Astrocyte of the hippocampus (primary cell): Measurements from ENCODE around the gene LHX5.

Experiments
- DNase-seq: peaks from one replicate; pipeline ENCODE4 v3.0.0; 2011; ENCODE audit warnings: low read depth, low spot score

The LHX5 gene

DNA sequence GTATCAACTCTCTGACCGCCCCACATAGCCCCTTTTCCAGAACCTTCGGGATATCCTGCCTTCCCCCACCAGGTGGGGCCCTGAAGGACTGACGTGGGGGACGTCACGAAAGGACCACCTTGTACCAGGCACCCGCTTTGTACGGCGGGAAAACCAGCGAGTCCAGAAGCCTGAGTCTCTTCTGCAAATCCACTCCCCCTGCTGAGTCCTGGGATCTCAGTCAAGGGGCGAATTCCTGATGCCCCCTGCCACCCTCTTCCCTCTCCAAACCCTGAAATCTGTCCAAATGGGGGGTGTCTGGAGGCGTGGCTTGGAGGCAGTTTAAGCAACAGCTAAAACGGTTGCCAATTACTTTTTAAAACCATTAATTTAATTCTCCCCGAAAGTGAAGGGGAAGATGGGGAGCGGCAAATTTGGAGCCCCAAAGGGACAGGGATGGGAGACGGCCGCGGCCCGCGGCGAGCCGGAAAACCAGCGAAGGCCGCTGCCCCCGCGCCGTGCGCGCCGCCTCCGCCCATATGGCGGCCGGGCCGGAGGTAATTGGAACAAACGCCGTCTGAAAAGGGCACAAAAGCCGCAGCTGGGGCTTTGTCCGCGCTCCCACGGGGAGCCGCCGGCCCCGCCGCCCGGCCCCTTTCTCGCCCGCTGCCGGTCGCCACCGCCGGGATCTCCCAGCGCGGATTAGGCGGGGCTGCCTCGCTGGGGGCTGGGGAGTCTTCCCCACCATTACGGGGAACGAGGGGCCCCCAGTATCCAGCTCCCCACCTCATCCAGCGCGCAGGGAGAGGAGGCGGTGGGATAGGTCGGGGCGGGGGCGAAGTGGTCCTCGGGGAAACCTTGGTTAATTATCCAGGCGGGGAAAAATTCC, 6.6 kb downstream of the LHX5 start:
- no peak for DNase-seq

DNA sequence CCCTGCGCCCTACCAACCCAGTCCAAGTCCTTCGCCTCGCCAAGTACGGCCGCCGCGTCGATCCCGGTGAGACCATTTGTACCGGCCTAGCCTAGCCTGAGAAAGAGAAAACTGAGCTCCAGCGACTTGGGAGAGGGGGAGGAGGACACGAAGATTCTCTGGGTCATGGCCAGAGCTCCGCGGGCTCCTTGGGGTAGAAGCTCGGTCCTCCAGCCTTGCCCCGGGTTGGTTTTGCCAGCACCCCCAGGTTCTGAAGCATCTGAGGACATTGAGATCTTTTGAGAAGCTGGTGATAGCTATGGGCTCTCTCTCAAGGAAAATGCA, 7.3 kb downstream of the LHX5 start:
- DNase-seq: no peak

DNA sequence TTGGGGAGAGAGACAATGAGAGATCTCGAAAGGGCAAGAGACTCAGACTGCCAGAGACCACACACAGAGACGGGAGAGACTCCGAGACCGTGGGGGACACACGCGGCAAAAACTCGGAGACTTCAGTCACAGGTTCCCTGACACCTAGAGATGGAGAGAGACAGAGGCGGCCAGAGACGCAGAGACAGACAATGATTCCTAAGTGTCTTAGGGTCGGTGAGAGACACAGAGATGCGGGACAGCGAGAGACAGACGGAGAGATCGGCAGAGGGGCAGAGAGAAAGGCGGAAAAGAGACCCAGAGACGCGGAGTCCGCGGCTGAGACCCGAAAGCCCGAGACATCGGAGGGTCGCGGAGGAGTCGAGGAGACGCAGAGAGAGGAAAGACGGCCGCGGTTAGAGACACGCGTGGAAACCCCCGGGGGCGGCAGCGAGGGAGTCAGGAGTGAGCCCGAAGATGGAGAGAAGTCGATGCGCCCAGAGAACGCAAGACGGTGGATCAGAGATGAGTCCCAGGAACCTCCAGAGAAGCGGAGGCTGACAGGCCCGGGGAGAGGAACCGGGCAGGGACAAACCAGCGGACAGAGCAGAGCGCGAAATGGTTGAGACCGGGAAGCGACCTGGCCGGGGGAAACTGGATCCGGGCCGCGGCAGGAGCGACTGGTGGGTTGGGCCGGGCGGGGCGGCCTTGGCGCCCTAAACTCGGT, 7.8 kb downstream of the LHX5 start:
- no peak for DNase-seq

DNA sequence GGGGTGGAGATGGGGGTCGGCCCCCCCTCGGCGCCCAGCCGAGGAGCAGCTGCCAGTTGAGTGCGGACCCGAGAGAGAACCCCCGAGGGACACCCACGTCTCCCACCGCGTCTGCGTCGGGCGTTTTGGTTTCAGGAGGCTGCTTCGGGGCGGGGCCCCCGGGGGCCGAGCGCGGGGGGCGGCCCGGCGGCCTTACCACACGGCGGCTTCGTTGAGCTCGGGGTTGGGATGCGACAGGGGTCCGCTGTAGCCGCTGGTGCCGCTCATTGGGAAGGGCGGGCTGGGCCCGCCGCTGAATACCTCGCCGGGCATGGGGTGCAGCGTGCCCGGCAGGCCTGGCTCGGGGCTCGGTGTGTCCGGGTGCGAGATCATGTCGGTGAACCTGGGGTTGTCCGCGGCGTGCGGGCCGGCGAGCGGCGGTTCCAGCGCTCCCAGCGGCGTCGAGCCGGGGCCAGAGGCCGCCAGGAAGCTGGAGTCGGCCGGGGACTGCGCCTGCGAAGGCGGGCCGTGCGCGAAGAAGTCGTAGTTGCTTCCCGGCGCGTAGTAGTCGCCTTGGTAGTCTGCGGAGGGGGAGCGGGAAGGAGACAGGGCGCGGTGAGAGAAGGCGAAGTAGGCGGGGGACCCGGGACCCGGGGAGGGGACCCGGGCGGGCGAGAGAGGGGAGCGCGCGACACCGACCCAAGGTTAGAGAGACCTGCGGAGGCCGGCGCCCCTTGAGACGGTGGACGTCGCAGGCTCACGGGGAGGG, 8.5 kb downstream of the LHX5 start:
- no peak for DNase-seq

DNA sequence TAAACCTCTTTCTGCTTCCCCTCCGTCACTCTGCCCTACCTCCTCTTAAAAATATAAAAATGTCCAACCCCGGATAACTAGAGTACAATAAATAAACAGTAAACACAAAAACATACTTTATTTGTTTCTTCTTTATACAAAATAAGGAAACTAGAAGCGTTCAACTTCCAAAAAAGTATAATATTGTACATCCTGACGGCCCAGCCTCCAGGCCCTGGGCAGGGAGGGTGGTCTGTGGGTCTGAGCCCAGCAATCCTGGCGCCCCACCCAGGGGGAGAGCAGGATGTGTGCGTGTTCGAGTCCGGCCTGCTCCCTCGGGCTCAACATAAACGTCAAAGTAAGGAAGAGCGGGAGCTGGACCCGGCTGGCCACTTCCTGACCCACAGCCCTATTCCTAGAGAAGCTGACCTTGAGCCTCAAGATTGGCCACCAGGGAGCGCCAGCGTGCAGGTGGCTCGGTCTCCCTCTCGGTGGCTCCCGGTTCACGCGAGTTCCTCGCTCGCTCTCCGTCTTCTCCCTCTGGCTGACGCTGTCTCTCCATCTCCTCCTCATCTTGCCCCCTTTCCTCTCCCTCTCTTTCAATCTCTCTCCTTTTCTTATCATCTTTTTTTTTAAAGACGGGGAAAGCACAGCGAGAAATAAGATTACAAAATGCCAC, 9.4 kb downstream of the LHX5 start:
- DNase-seq: peak; percentile 89

DNA sequence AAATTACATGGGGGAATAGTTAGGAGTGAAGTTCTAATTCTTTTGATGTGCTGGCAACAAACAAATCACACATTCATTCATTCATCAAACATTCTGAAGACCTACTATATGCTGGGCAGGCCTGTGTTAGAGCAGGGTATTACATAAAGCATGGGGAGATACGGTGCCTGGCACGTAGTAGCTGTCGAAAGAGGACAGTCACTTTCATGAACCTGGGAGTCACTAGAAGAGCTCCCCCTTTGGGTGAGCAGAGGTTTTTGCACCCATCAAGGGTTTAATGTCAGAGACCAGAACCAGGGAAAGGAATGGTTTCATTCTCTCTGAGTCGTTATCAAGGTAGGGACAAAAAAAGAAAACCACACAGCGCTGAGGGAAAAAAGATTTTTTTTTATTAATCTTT, 10.0 kb downstream of the LHX5 start:
- no peak for DNase-seq

DNA sequence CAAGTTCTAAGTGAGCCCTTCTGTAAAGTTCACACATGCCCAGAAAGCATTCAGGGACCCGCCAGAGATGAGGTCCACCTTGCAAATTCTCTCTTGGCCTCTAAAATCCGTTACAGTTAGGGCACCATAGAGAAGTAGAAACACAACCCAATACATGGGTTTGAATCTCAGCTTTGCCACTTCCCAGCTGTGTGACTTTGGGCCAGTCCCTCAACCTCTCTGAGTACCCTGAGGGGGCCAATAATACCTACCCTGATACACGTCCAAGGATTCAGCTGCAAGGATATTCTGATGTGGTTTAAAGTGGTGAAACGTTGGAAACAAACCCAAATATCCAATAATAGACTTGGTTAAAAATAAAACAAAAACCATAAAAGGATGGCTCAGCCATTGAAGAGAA, 11.7 kb downstream of the LHX5 start:
- DNase-seq: no peak

DNA sequence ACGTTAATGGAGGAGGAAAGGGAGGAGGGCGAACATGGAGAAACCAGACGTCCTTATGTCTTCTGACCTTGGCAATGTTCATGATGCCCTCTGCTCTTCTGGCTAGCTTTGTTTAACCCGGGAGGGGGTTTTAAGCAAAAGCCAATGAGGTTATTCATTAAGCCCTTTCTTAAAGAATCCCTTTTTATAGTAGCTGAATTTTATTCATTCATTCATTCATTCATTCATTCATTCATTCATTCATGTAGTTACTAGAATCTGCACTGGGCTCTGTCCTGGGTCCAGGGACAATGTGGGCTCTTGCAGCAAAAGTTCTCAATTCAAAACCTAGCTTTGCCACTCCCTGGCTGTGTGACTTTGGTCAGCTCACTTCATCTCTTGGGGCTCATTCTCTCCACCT, 14.0 kb downstream of the LHX5 start:
- no peak for DNase-seq

DNA sequence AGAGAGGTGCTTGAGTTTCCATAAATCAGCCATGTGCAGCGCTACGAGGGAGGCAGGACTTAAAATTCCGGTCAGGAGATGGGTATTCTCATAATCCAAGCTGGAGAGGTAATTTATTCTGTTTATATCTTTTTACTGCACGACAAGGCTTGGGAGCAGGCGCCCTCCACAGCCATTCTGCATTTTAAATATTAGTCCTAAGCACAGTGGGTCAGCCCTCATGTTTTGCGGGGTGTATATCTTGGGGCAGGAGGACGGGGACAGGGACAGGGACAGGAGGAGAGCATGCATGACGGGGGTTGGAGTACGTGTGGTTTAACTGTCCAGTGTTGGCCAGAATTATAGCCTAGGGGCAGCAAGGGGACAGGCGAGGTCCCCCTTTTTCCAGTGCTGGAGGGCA, 14.5 kb downstream of the LHX5 start:
- DNase-seq: no peak

DNA sequence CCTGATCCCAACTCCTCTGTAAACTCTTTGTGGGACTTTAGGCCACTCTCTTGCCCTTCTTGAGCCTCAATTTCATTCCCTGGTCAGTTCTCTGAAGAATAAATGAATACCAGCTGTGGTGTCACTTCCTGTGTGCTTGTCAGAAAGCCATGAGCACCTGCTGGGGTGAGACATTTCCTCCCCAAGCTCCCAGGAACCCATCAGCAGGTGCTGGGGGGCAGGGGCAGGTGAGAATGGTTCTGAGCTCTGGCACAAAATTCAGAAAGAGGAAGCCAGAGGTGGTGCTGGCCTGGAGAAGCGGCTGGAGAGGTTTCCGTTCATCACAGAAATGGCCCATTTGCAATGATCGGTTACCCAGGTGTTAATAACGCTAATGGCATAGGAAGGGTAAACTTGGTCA, 14.9 kb downstream of the LHX5 start:
- DNase-seq: no peak

DNA sequence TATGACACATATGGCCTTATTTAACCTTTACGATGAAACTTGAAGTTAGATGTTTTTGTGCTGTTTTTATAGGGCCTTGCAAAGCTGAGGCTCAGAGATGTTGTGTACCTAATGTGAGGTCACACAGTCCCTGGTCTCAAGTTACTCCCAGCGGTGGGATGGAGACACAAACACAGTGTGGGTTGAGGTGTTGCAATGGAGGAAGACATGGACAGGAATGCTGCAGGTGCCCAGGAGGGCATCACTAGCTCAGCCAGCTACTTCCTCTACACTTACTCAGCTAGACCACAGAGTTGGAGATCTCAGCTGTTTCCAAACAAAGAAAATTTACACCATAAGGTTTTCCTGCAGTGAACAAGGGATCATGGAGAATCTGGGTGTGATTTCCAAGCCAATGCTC, 15.5 kb downstream of the LHX5 start:
- DNase-seq: no peak

DNA sequence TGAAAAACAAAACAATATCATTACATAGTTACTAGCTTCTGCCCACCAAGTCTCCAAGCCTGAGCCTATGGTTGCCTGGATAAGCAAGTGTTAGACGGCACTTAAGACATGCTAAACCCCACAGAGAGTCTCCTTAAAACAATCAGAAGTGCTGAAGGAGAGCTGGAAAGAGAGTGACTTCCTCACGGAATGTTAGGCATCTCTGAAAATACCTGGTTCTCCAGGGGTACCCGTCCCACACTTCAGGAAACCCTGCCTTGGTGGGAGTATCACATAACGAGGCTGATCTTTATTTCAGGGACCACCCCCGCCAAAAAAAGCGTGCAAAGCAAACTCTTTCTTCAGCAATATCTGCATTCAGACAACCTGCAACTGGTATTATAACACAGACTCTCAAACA, 18.3 kb downstream of the LHX5 start:
- no peak for DNase-seq

DNA sequence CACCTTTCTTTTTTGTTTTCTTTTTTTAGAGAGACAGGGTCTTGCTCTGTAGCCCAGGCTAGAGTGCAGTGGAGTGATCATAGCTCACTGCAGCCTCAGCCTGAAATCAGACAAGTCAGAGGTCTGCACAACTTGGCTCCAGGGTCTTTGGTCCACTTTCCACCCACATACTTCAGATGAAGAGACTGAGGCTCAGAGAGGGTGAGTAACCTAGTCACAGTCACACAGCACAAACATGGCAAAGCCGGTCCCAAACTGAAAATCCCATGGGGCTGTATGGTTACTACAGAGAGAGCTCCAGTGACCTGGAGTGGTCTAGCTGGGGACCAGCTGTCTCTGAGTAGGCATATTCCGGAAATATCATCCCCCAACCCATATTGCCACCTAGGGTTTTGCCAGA, 19.2 kb downstream of the LHX5 start:
- DNase-seq: no peak

DNA sequence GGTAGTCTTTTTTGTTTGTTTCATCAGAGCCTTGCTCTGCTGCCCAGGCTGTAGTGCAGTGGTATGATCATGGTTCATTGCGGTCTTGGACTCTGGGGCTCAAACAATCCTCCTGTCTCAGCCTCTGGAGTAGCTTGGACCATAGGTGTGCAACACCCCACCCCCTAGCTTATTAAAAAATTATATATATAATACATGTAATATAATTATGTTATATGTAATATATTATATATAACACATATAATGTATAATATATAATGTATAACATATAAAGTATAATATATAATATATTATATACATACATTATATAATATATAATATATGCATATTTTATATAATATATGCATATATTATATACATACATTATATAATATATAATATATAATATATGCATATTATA, 21.8 kb downstream of the LHX5 start:
- no peak for DNase-seq

DNA sequence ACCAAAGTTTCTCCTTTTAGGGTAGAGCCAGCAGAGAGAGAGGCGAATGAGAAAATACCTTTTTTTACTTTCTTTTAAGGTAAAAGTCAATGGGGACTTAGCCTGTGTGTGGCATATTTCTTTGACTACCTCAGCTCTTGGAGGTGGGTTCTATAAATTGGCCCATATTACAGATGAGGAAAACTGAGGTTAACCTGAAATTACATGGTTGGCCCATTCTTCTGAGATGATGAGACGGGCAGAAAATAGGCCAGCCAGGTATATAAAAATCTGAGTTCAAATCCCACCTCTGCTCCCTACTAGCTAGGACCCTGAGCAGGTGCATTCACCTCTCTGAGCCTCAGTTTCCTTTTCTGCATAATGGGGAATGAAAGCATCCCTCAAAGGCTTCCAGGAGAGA, 22.4 kb downstream of the LHX5 start:
- DNase-seq: no peak

DNA sequence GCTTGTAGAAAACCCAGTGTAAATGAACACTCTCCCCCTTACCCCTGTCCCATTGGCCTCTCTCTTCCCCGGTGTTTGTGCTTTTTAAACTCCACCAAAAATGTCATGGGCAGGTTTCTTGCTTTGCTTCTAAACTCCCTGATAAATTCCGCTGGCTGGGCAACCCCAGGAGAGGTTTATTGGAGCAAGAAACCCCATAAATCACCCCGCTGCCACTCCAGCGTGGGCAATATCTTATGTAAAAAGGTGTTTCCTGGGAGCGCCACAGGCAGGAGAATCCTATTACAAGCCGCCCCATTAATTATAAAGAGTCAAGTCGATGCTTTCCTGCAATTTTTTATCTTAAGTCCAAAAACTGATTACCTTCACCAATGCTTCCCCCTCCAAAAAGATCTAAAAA, 22.8 kb downstream of the LHX5 start:
- no peak for DNase-seq

DNA sequence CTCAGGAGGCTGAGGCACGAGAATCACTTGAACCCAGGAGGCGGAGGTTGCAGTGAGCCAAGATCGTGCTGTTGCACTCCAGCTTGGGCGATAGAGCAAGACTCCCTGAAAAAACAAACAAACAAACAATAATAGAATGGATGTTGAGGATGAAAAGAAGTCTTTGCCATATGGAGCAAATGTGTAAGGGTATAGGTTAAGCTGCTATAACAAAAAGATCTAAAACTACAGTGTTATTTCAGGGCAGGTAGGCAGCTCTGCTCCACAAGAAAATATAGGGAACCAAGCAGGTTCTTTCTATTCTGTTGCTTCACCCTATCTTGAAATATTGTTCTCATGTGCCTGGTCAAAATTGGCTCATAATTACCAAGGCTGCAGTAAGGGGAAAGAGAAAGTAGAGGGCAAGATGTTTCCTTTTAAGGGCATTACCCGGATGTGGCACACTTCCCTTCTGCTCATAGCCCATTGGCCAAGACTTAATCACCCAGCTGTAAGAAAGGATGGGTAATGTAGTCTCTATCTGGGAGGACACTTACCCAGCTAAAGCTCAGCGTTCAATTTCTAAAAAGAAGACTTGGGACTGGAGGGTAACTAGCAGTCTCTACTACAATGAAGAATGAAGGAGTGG, 26.0 kb downstream of the LHX5 start:
- no peak for DNase-seq

DNA sequence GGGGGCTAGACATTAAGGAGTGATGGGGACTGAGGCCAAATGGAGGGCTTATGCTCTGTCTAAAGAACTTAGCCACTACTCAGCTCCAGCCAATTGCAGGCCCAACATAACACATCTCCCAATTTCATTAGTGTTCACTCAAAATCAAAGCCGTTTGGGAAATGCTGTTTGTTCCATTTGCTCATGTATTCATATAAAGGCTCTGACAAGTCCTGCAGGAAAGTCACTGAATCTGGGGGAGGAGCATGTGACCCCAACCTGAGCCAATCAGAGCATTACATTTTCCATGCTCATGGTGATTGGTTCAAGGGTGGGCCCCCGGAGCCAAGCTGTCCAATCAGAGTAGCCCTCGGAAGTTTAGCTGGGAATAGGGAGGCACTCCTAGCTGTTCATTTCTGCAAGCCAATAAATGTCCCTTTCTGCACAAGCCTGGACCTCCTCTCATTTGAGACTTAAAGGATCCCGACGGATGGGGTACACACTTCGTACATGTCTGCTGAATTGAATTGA, 28.6 kb downstream of the LHX5 start:
- no peak for DNase-seq

DNA sequence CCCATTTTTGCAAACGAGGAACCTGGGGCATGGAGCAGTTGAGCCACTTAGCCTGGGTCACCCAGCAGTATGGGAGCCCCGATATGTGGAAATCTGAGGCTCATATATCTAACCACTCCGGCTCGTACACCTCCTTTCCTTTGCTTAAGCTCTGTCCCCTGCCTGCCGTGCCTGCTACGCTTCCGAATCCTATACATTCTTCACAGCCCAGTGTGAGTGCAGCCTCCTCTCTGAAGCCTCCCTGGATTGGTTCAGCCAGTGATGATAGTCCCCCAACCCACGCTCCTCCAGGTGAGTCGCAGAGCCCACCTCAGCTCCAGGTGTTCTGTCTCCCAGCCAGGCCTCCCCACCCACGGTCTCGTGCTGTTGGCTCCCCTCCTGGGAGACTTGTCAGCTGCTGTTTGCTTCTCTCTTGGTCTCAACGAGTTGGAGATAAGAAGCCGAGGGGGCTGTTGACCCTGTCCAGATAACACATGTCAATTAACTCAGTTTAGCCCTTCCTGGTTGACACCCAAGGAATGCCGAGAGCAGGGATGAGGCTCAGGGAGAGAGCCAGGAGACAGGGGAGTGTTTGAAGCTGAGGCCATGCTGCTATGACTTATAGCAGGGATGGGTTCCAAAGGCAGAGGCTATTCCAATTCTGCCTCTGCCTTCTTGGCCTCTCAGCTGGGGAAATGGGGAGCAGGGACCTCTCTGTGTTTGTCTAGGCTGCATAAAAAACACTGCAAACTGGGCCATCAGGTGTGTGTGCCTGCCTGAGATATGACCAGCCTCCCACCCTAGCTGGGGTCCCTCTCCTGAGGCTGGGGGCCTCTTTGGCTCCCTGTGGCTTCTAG, 30.5 kb downstream of the LHX5 start:
- DNase-seq: no peak

DNA sequence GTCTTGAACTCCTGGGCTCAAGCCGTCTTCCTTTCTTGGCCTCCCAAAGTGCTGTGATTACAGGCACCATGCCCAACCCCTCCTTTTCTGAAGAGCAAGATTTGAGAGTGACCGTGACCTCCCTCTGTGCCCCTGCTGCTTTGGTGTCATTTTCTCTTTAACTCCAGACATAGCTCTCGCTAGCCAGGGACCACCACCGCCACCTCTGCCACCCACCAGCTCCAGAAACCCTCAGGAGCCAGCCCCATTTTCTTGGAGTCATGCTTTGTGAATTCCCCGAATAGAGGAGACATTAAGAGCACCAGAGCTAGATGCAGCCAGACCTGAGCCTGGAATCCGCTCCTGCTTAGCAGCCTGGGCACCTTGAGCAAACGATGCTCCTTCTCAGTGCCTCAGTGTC, 31.3 kb downstream of the LHX5 start:
- DNase-seq: no peak

DNA sequence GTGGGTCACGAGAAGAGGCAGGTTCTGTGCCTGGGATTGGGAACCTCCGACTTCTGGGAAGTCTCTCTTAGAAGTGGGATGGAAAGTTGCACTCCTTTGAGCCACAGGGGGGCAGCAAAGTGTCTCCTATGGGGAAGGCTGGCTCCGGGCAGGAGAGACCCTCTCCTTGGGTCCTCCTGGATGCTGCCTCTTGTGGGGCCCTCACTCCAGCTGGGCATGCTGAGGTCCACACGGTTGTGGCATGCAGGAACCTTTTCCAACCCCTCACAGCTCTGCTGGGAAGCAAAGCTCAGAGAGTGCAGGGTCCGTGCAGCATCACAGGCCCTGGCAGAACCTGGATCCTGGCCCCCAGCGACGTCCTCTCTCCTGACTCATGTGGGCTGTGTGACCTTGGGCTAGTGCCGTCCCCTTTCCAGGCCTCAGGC, 32.1 kb downstream of the LHX5 start:
- peak; percentile 67 for DNase-seq
